Activated naive CD4-positive, alpha-beta T cell treated with anti-CD3 and anti-CD28 coated beads for 36 hours (primary cell): Measurements from ENCODE around the gene CCDC196. TPM values are rescaled to one million over a fixed set of nuclear protein-coding genes. Genes with fewer than 3 reads are reported as not detected.

Source experiments
- CTCF ChIA-PET: fragments of 350-600 bp; sonication (Branson Sonifier 250); formaldehyde crosslinking; loops from one replicate; lab custom pipeline; 2021; ENCODE audit warnings: antibody characterized with exemption; lab: Charles Lee
- DNase-seq: peaks from one replicate; pipeline ENCODE4 v3.0.0-alpha.2; 2020
- H3K27ac Mint-ChIP-seq: one replicate; pipeline ENCODE4 v1.8.0; 2021; ENCODE audit warnings: mild to moderate bottlenecking, mixed read lengths
- H3K27me3 Mint-ChIP-seq: one replicate; pipeline ENCODE4 v1.8.0; 2021; ENCODE audit warnings: low read depth, mixed read lengths
- H3K36me3 Mint-ChIP-seq: one replicate; pipeline ENCODE4 v1.8.0; 2021; ENCODE audit warnings: low read depth, mixed read lengths
- H3K4me1 Mint-ChIP-seq: one replicate; pipeline ENCODE4 v1.8.0; 2021; ENCODE audit warnings: low read depth, mixed read lengths
- H3K4me3 Mint-ChIP-seq: one replicate; pipeline ENCODE4 v1.8.0; 2021; ENCODE audit warnings: mild to moderate bottlenecking, moderate library complexity, mixed read lengths
- H3K9me3 Mint-ChIP-seq: one replicate; pipeline ENCODE4 v1.8.0; 2021; ENCODE audit warnings: mixed read lengths
- intact Hi-C: fragments of 100-400 bp; cut with micrococcal nuclease; formaldehyde crosslinking; loops from one replicate; pipeline ENCODE4 v1.15.1; 2023
- total RNA-seq, 2 experiments: library from RNA; stranded (reverse); gene quantifications; one replicate each; pipeline ENCODE4 v1.2.3, GENCODE V29; 2021

The CCDC196 gene
- total RNA-seq, 2 experiments from 2014 or later = not detected

- DNase-seq = no peak
- no peaks in the 10 kb centered on the region for H3K27me3 Mint-ChIP-seq
- peaks cover 14% of the 10 kb centered on the region for H3K9me3 Mint-ChIP-seq
- intact Hi-C loops = no loop called here
- no peaks in the 10 kb centered on the region for H3K4me1 Mint-ChIP-seq
- H3K36me3 Mint-ChIP-seq = peaks cover 5% of the 10 kb centered on the region
- CTCF ChIA-PET = no interaction called here
- H3K4me3 Mint-ChIP-seq = no peak overlapping the region
- H3K27ac Mint-ChIP-seq = no peak overlapping the region
Measured at GRCh38 chr14:66473223-66473622, 12.9 kb upstream of the CCDC196 start.

- Mint-ChIP-seq H3K4me3 (no peak overlapping the region), H3K4me1 (no peaks in the 10 kb centered on the region), H3K27ac (no peak overlapping the region), H3K27me3 (no peaks in the 10 kb centered on the region), H3K36me3 (peaks cover 2% of the 10 kb centered on the region), H3K9me3 (peaks cover 4% of the 10 kb centered on the region)
- DNase-seq = no peak
- CTCF ChIA-PET = interaction anchor here (1.3 kb wide), 1 partner anchor 18 kb away, joined by 4 read pairs; no protein-coding TSS in a partner anchor
- intact Hi-C loops = no loop called here
Measured at GRCh38 chr14:66476964-66477363, 9.2 kb upstream of the CCDC196 start.

GRCh38 chr14:66477567-66477966 lies 8.6 kb upstream of the CCDC196 start:
- intact Hi-C loops = no loop called here
- no peaks in the 10 kb centered on the region for H3K27me3 Mint-ChIP-seq
- peaks cover 2% of the 10 kb centered on the region for H3K36me3 Mint-ChIP-seq
- H3K4me3 Mint-ChIP-seq = no peak overlapping the region
- no peak for DNase-seq
- CTCF ChIA-PET = interaction anchor here (1.0 kb wide), 1 partner anchor 76 kb away, joined by 3 read pairs; no protein-coding TSS in a partner anchor
- H3K4me1 Mint-ChIP-seq = no peaks in the 10 kb centered on the region
- no peaks in the 10 kb centered on the region for H3K9me3 Mint-ChIP-seq
- H3K27ac Mint-ChIP-seq = no peak overlapping the region

GRCh38 chr14:66482873-66483272 lies 3.3 kb upstream of the CCDC196 start:
- CTCF ChIA-PET = no interaction called here
- H3K4me3 Mint-ChIP-seq = no peak overlapping the region
- intact Hi-C loops = no loop called here
- no peak for DNase-seq
- no peaks in the 10 kb centered on the region for H3K27me3 Mint-ChIP-seq
- H3K9me3 Mint-ChIP-seq = no peaks in the 10 kb centered on the region
- no peaks in the 10 kb centered on the region for H3K36me3 Mint-ChIP-seq
- H3K4me1 Mint-ChIP-seq = no peaks in the 10 kb centered on the region
- H3K27ac Mint-ChIP-seq = no peak overlapping the region

GRCh38 chr14:66483322-66483721 lies 2.8 kb upstream of the CCDC196 start:
- H3K4me1 Mint-ChIP-seq = no peaks in the 10 kb centered on the region
- H3K27ac Mint-ChIP-seq = no peak overlapping the region
- H3K9me3 Mint-ChIP-seq = no peaks in the 10 kb centered on the region
- H3K4me3 Mint-ChIP-seq = no peak overlapping the region
- H3K36me3 Mint-ChIP-seq = no peaks in the 10 kb centered on the region
- CTCF ChIA-PET = no interaction called here
- intact Hi-C loops = no loop called here
- no peaks in the 10 kb centered on the region for H3K27me3 Mint-ChIP-seq
- DNase-seq = no peak

GRCh38 chr14:66485029-66485428 lies 1.1 kb upstream of the CCDC196 start:
- Mint-ChIP-seq H3K9me3 (no peaks in the 10 kb centered on the region), H3K4me1 (no peaks in the 10 kb centered on the region), H3K4me3 (no peak overlapping the region), H3K27me3 (no peaks in the 10 kb centered on the region), H3K36me3 (no peaks in the 10 kb centered on the region), H3K27ac (no peak overlapping the region)
- no peak for DNase-seq
- CTCF ChIA-PET = no interaction called here
- intact Hi-C loops = no loop called here

GRCh38 chr14:66487164-66487563 lies 993 bp downstream of the CCDC196 start:
- CTCF ChIA-PET = interaction anchor here (0.6 kb wide), 1 partner anchor 128 kb away, joined by 4 read pairs; no protein-coding TSS in a partner anchor
- H3K27me3 Mint-ChIP-seq = no peaks in the 10 kb centered on the region

GRCh38 chr14:66490143-66491111 lies 4.3 kb downstream of the CCDC196 start:
- Mint-ChIP-seq H3K4me3 (no peak overlapping the region), H3K36me3 (no peaks in the 10 kb centered on the region), H3K27me3 (no peaks in the 10 kb centered on the region), H3K9me3 (no peaks in the 10 kb centered on the region), H3K27ac (no peak overlapping the region), H3K4me1 (peaks cover 1% of the 10 kb centered on the region)
- DNase-seq = no peak
- intact Hi-C loops = no loop called here
- CTCF ChIA-PET = interaction anchor here (0.8 kb wide), 2 partner anchors 10 to 627 kb away, joined by 3 to 4 read pairs; no protein-coding TSS in a partner anchor

More at GRCh38 chr14:66487164-66487563, 993 bp downstream of the CCDC196 start:
- H3K27ac Mint-ChIP-seq = no peak overlapping the region
- no peak for DNase-seq
- H3K4me1 Mint-ChIP-seq = no peaks in the 10 kb centered on the region
- H3K36me3 Mint-ChIP-seq = no peaks in the 10 kb centered on the region
- intact Hi-C loops = no loop called here
- no peak overlapping the region for H3K4me3 Mint-ChIP-seq
- no peaks in the 10 kb centered on the region for H3K9me3 Mint-ChIP-seq

- Mint-ChIP-seq H3K27me3 (no peaks in the 10 kb centered on the region), H3K4me1 (peaks cover 19% of the 10 kb centered on the region), H3K4me3 (no peak overlapping the region), H3K36me3 (no peaks in the 10 kb centered on the region), H3K9me3 (no peaks in the 10 kb centered on the region), H3K27ac (no peak overlapping the region)
- DNase-seq = no peak
- CTCF ChIA-PET = no interaction called here
- intact Hi-C loops = loop anchor here (2.0 kb wide), 1 partner anchor 641 kb away; no protein-coding TSS in a partner anchor
Measured at GRCh38 chr14:66493750-66494149, 7.6 kb downstream of the CCDC196 start.

- CTCF ChIA-PET = interaction anchor here (0.7 to 2.0 kb wide), 3 partner anchors 12 to 72 kb away, joined by 3 to 7 read pairs (median 4); partner anchors contain the start of gene GPHN
- peak; percentile 56 for DNase-seq
- H3K4me3 Mint-ChIP-seq = no peak overlapping the region
- no peak overlapping the region for H3K27ac Mint-ChIP-seq
- H3K27me3 Mint-ChIP-seq = no peaks in the 10 kb centered on the region
- H3K9me3 Mint-ChIP-seq = no peaks in the 10 kb centered on the region
- intact Hi-C loops = loop anchor here (1.0 to 5.0 kb wide), 8 partner anchors 13 to 787 kb away; partner anchors contain the start of gene GPHN
- peaks cover 19% of the 10 kb centered on the region for H3K4me1 Mint-ChIP-seq
- H3K36me3 Mint-ChIP-seq = no peaks in the 10 kb centered on the region
Measured at GRCh38 chr14:66495218-66496098, 9.3 kb downstream of the CCDC196 start.

GRCh38 chr14:66496188-66496807 lies 10.1 kb downstream of the CCDC196 start:
- no peaks in the 10 kb centered on the region for H3K27me3 Mint-ChIP-seq
- H3K4me1 Mint-ChIP-seq = peaks cover 19% of the 10 kb centered on the region
- no peak overlapping the region for H3K27ac Mint-ChIP-seq
- H3K36me3 Mint-ChIP-seq = no peaks in the 10 kb centered on the region
- H3K9me3 Mint-ChIP-seq = no peaks in the 10 kb centered on the region
- CTCF ChIA-PET = interaction anchor here (0.8 to 2.0 kb wide), 5 partner anchors 10 to 137 kb away, joined by 3 to 7 read pairs (median 4); partner anchors contain the start of gene GPHN
- intact Hi-C loops = loop anchor here (1.0 to 5.0 kb wide), 4 partner anchors 94 to 786 kb away; no protein-coding TSS in a partner anchor
- DNase-seq = no peak
- no peak overlapping the region for H3K4me3 Mint-ChIP-seq
